Measurements from ENCODE around the gene IGSF21.

- no peak for TF ChIP-seq YY1 (IDR thresholded peaks at IDR 0.05; ENCODE audit: low read depth)
- no peak for TF ChIP-seq POLR2AphosphoS5 (IDR thresholded peaks at IDR 0.05; ENCODE audit: low read depth, low read length)
- no peak for TF ChIP-seq RCOR1 (IDR thresholded peaks at IDR 0.05; ENCODE audit: low read length)
- TF ChIP-seq CTCF (IDR thresholded peaks at IDR 0.05), result no peak
These were observed 75.9 kb downstream of the IGSF21 start for GRCh38 chr1:18183533-18183932.
